ENCODE data around the gene FHIT. TPM values are rescaled to one million over a fixed set of nuclear protein-coding genes. Genes with fewer than 3 reads are reported as not detected.

Gene FHIT
- total and polyA plus RNA-seq, 2 of the 4 experiments (the other 2 are of a cell fraction) = 0.07 TPM; not detected in 1

GRCh38 chr3:59885899-59886400, 1365.3 kb downstream of the FHIT start:
- intact Hi-C loops (cut with micrococcal nuclease) (no loop called here), dilution Hi-C loops (cut with HindIII; ENCODE audit: low sequenced_read_pairs, unreplicated experiment) (no loop called here), in situ Hi-C loops (cut with MboI; ENCODE audit: low sequenced_read_pairs) (no loop called here)
- ATAC-seq (ENCODE audit: low read depth) (no peak), DNase-seq (no peak)
- H3K27me3 ChIP-seq (ENCODE audit: control insufficient read depth, insufficient read depth, low read length) = no peaks in the 10 kb centered on the region; the same call in none of the 2 replicates
- no peaks in the 10 kb centered on the region for H3K79me1 ChIP-seq (ENCODE audit: low read depth in 1 of 2, low read length in 2 of 2)
- no peaks in the 10 kb centered on the region for H3K36me3 ChIP-seq (ENCODE audit: control insufficient read depth, insufficient read depth, low read length)
- no peak overlapping the region for H3K18ac ChIP-seq (ENCODE audit: low read depth, low read length)
- ChIA-PET POLR2A (ENCODE audit: unreplicated experiment) (no interaction called here), CTCF (interaction anchor here (0.7 kb wide), 1 partner anchor 12 kb away, joined by 4 read pairs; no protein-coding TSS in a partner anchor)
- no CpG with 5 or more reads among the region's 2 CpGs for WGBS, 2 experiments (ENCODE audit: extremely low coverage in 2 of 2, insufficient read length in 1 of 2)
- no peak overlapping the region for H4K91ac ChIP-seq (ENCODE audit: insufficient read depth, low read depth, low read length)
- H2AK9ac ChIP-seq (replicated peaks; ENCODE audit: low read depth, low read length, poor library complexity) = no peak overlapping the region
- no TSS peak for BruUV-seq (replicated peaks)
- H3K4me2 ChIP-seq (ENCODE audit: low read depth, low read length) = no peak overlapping the region
- H4K8ac ChIP-seq (ENCODE audit: low read depth in 2 of 2, low read length in 2 of 2) = no peak overlapping the region
- H3K9me1 ChIP-seq (ENCODE audit: insufficient read depth, low read length) = no peaks in the 10 kb centered on the region
- no peaks in the 10 kb centered on the region for H4K20me1 ChIP-seq (ENCODE audit: insufficient read depth, low read length)
- H3K56ac ChIP-seq (ENCODE audit: extremely low read depth, insufficient read depth, low read length) = no peak overlapping the region
- H3K4ac ChIP-seq (ENCODE audit: low read depth, low read length) = no peak overlapping the region
- no peak overlapping the region for H2BK20ac ChIP-seq (ENCODE audit: low read depth, low read length)
- TF ChIP-seq NFE2L2 (IDR thresholded peaks at IDR 0.05; ENCODE audit: low read depth, low read length) (no peak), USF2 (IDR thresholded peaks at IDR 0.05; ENCODE audit: low read depth, low read length) (no peak), CEBPB (IDR thresholded peaks at IDR 0.05; ENCODE audit: low read depth, low read length) (no peak), SMC3 (IDR thresholded peaks at IDR 0.05; ENCODE audit: low read depth, low read length) (no peak), BHLHE40 (IDR thresholded peaks at IDR 0.05; ENCODE audit: low read depth, low read length) (no peak), RCOR1 (IDR thresholded peaks at IDR 0.05; ENCODE audit: insufficient replicate concordance, low read length) (no peak), RFX5 (IDR thresholded peaks at IDR 0.05; ENCODE audit: low read depth, low read length) (no peak), MAZ (IDR thresholded peaks at IDR 0.05; ENCODE audit: borderline replicate concordance, low read depth, low read length) (no peak), POLR2A (IDR thresholded peaks at IDR 0.05; ENCODE audit: low read depth, low read length) (no peak), MAFK (IDR thresholded peaks at IDR 0.05; ENCODE audit: low read depth, low read length) (no peak), CHD1 (IDR thresholded peaks at IDR 0.05; ENCODE audit: low read depth, low read length) (no peak), FOS (IDR thresholded peaks at IDR 0.05; ENCODE audit: low read depth, low read length) (no peak), MXI1 (IDR thresholded peaks at IDR 0.05; ENCODE audit: borderline replicate concordance, low read depth, low read length) (no peak)
- TF ChIP-seq, protein P1, sequence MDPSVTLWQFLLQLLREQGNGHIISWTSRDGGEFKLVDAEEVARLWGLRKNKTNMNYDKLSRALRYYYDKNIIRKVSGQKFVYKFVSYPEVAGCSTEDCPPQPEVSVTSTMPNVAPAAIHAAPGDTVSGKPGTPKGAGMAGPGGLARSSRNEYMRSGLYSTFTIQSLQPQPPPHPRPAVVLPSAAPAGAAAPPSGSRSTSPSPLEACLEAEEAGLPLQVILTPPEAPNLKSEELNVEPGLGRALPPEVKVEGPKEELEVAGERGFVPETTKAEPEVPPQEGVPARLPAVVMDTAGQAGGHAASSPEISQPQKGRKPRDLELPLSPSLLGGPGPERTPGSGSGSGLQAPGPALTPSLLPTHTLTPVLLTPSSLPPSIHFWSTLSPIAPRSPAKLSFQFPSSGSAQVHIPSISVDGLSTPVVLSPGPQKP (IDR thresholded peaks at IDR 0.05; ENCODE audit: borderline replicate concordance, low read depth, low read length) = no peak
- TF ChIP-seq, protein P2, sequence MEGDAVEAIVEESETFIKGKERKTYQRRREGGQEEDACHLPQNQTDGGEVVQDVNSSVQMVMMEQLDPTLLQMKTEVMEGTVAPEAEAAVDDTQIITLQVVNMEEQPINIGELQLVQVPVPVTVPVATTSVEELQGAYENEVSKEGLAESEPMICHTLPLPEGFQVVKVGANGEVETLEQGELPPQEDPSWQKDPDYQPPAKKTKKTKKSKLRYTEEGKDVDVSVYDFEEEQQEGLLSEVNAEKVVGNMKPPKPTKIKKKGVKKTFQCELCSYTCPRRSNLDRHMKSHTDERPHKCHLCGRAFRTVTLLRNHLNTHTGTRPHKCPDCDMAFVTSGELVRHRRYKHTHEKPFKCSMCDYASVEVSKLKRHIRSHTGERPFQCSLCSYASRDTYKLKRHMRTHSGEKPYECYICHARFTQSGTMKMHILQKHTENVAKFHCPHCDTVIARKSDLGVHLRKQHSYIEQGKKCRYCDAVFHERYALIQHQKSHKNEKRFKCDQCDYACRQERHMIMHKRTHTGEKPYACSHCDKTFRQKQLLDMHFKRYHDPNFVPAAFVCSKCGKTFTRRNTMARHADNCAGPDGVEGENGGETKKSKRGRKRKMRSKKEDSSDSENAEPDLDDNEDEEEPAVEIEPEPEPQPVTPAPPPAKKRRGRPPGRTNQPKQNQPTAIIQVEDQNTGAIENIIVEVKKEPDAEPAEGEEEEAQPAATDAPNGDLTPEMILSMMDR (conservative IDR thresholded peaks at IDR 0.05; ENCODE audit: low read depth, low read length) = no peak
- no peak overlapping the region for H2AFZ ChIP-seq (replicated peaks; ENCODE audit: low read length, poor library complexity)
- H2BK120ac ChIP-seq (ENCODE audit: low read depth, low read length) = no peak overlapping the region
- no peak overlapping the region for H3K27ac ChIP-seq (ENCODE audit: insufficient read depth, low read length)
- H2AK5ac ChIP-seq (ENCODE audit: low read depth, low read length) = no peak overlapping the region
- H3K14ac ChIP-seq (replicated peaks; ENCODE audit: low read depth, low read length) = no peak overlapping the region
- no peak overlapping the region for H3K4me3 ChIP-seq (ENCODE audit: insufficient read depth, low read depth, low read length)
- no peak overlapping the region for H2BK15ac ChIP-seq (ENCODE audit: low read depth, low read length)
- no peaks in the 10 kb centered on the region for H3K4me1 ChIP-seq (ENCODE audit: control insufficient read depth, insufficient read depth, low read length)
- no peak overlapping the region for H4K5ac ChIP-seq (ENCODE audit: low read depth, low read length)
- H2BK5ac ChIP-seq (ENCODE audit: low read depth, low read length, poor library complexity, severe bottlenecking) = no peak overlapping the region
- no peak overlapping the region for H3K23ac ChIP-seq (ENCODE audit: low read depth, low read length)
- no peak overlapping the region for H3K9ac ChIP-seq (ENCODE audit: low read depth, low read length)
- H3K9me3 ChIP-seq (ENCODE audit: control insufficient read depth, insufficient read depth, low read length) = no peaks in the 10 kb centered on the region
